ENCODE results near the gene LSM4. TPM values are rescaled to one million over a fixed set of nuclear protein-coding genes. Genes with fewer than 3 reads are reported as not detected.
A peak's percentile ranks its signal among the peaks of the same experiment; 100 is the strongest.

The LSM4 gene
- total and polyA plus RNA-seq, 10 of the 15 experiments (the other 5 are each of a cell fraction or from before 2014, with no cell fraction given) = 12.6 to 652 (median 217) TPM

DNA sequence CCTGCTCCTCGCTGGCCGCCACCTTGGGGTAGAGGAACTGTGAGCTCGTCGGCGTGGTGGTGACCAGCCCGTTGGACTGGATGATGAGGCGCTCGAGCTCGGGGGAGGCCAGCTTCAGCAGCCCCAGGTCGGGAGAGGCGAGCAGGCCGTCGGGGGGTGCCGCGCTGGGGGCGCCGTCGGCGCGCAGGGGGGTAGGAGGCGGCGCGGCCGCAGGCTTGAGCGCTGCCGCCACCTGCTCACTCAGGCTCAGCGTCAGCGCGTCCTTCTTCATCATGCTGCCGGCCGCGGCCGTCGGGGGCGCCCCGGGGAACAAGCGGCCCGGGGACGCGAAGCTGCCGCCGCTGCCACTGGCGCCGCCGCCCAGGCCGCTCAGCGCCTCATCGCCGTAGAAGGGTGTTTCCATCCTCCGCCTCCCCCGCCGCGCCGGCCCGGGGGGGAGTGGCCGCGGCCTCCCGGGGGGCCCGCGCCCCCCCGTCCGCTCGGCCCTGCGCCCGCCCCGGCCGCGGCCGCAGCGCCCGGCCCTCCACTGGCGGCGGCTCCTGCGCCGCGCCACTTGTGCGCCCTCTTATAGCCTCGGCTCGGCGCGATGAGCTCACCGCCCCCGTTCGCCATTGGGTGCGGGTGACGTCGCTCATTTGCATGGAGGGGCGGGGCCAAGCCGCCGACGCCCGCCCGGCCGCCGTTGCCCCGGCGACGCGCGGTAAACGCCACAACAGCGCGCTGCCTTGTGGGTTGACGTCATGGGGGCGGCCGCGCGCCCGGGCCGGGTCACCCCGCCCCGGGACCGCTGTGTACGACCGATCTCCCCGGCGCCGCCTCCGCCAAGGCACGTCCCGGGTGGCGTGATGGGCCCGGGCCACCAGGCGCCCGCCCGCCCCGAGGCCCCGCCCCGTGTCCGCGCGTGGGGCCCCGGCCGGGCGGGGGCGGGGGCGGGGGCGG, 41.5 kb downstream of the LSM4 start, which contains the start of gene JUND (continued):
- TF ChIP-seq, protein P1, sequence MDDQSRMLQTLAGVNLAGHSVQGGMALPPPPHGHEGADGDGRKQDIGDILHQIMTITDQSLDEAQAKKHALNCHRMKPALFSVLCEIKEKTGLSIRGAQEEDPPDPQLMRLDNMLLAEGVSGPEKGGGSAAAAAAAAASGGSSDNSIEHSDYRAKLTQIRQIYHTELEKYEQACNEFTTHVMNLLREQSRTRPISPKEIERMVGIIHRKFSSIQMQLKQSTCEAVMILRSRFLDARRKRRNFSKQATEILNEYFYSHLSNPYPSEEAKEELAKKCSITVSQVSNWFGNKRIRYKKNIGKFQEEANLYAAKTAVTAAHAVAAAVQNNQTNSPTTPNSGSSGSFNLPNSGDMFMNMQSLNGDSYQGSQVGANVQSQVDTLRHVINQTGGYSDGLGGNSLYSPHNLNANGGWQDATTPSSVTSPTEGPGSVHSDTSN (IDR thresholded peaks at IDR 0.05; ENCODE audit: insufficient replicate concordance, low read depth, low read length) = peak; percentile 84
- TF ChIP-seq SUZ12 (IDR thresholded peaks at IDR 0.05; ENCODE audit: unreplicated experiment) (no peak), JUNB (IDR thresholded peaks at IDR 0.05) (no peak), SP1 (IDR thresholded peaks at IDR 0.05; ENCODE audit: low read depth, low read length) (peak; percentile 84), RCOR1 (conservative IDR thresholded peaks at IDR 0.05; ENCODE audit: low read depth, low read length) (no peak; the same call in 1 of the 2 replicates), MXI1 (IDR thresholded peaks at IDR 0.05; ENCODE audit: low read depth, low read length) (peak; percentile 98), NBN (IDR thresholded peaks at IDR 0.05) (no peak), EGR1 (IDR thresholded peaks at IDR 0.05; ENCODE audit: borderline replicate concordance in 1 of 2, low read depth in 2 of 2, low read length in 2 of 2) (peak in 1 of 2 experiments; percentile 95; a peak in 2 of 3 replicates), CREM (IDR thresholded peaks at IDR 0.05; ENCODE audit: low read depth) (no peak)
- TF ChIP-seq, protein P2, sequence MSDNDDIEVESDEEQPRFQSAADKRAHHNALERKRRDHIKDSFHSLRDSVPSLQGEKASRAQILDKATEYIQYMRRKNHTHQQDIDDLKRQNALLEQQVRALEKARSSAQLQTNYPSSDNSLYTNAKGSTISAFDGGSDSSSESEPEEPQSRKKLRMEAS (IDR thresholded peaks at IDR 0.05; ENCODE audit: low read depth, low read length) = no peak; the same call in none of the 2 replicates
- TF ChIP-seq, protein P3, sequence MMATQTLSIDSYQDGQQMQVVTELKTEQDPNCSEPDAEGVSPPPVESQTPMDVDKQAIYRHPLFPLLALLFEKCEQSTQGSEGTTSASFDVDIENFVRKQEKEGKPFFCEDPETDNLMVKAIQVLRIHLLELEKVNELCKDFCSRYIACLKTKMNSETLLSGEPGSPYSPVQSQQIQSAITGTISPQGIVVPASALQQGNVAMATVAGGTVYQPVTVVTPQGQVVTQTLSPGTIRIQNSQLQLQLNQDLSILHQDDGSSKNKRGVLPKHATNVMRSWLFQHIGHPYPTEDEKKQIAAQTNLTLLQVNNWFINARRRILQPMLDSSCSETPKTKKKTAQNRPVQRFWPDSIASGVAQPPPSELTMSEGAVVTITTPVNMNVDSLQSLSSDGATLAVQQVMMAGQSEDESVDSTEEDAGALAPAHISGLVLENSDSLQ (IDR thresholded peaks at IDR 0.05) = peak; percentile 86
- TF ChIP-seq, protein P4, sequence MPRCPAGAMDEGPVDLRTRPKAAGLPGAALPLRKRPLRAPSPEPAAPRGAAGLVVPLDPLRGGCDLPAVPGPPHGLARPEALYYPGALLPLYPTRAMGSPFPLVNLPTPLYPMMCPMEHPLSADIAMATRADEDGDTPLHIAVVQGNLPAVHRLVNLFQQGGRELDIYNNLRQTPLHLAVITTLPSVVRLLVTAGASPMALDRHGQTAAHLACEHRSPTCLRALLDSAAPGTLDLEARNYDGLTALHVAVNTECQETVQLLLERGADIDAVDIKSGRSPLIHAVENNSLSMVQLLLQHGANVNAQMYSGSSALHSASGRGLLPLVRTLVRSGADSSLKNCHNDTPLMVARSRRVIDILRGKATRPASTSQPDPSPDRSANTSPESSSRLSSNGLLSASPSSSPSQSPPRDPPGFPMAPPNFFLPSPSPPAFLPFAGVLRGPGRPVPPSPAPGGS (IDR thresholded peaks at IDR 0.05; ENCODE audit: borderline replicate concordance, insufficient read depth, low read depth, low read length, poor library complexity, severe bottlenecking) = peak; percentile 32
- TF ChIP-seq, protein P5, sequence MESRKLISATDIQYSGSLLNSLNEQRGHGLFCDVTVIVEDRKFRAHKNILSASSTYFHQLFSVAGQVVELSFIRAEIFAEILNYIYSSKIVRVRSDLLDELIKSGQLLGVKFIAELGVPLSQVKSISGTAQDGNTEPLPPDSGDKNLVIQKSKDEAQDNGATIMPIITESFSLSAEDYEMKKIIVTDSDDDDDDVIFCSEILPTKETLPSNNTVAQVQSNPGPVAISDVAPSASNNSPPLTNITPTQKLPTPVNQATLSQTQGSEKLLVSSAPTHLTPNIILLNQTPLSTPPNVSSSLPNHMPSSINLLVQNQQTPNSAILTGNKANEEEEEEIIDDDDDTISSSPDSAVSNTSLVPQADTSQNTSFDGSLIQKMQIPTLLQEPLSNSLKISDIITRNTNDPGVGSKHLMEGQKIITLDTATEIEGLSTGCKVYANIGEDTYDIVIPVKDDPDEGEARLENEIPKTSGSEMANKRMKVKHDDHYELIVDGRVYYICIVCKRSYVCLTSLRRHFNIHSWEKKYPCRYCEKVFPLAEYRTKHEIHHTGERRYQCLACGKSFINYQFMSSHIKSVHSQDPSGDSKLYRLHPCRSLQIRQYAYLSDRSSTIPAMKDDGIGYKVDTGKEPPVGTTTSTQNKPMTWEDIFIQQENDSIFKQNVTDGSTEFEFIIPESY (IDR thresholded peaks at IDR 0.05) = no peak
- TF ChIP-seq, protein P6, sequence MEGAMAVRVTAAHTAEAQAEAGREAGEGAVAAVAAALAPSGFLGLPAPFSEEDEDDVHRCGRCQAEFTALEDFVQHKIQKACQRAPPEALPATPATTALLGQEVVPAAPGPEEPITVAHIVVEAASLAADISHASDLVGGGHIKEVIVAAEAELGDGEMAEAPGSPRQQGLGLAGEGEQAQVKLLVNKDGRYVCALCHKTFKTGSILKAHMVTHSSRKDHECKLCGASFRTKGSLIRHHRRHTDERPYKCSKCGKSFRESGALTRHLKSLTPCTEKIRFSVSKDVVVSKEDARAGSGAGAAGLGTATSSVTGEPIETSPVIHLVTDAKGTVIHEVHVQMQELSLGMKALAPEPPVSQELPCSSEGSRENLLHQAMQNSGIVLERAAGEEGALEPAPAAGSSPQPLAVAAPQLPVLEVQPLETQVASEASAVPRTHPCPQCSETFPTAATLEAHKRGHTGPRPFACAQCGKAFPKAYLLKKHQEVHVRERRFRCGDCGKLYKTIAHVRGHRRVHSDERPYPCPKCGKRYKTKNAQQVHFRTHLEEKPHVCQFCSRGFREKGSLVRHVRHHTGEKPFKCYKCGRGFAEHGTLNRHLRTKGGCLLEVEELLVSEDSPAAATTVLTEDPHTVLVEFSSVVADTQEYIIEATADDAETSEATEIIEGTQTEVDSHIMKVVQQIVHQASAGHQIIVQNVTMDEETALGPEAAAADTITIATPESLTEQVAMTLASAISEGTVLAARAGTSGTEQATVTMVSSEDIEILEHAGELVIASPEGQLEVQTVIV (IDR thresholded peaks at IDR 0.05; ENCODE audit: borderline replicate concordance, partially characterized antibody) = no peak
- TF ChIP-seq, protein P7, sequence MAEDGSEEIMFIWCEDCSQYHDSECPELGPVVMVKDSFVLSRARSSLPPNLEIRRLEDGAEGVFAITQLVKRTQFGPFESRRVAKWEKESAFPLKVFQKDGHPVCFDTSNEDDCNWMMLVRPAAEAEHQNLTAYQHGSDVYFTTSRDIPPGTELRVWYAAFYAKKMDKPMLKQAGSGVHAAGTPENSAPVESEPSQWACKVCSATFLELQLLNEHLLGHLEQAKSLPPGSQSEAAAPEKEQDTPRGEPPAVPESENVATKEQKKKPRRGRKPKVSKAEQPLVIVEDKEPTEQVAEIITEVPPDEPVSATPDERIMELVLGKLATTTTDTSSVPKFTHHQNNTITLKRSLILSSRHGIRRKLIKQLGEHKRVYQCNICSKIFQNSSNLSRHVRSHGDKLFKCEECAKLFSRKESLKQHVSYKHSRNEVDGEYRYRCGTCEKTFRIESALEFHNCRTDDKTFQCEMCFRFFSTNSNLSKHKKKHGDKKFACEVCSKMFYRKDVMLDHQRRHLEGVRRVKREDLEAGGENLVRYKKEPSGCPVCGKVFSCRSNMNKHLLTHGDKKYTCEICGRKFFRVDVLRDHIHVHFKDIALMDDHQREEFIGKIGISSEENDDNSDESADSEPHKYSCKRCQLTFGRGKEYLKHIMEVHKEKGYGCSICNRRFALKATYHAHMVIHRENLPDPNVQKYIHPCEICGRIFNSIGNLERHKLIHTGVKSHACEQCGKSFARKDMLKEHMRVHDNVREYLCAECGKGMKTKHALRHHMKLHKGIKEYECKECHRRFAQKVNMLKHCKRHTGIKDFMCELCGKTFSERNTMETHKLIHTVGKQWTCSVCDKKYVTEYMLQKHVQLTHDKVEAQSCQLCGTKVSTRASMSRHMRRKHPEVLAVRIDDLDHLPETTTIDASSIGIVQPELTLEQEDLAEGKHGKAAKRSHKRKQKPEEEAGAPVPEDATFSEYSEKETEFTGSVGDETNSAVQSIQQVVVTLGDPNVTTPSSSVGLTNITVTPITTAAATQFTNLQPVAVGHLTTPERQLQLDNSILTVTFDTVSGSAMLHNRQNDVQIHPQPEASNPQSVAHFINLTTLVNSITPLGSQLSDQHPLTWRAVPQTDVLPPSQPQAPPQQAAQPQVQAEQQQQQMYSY (CRISPR knock-in tag; IDR thresholded peaks at IDR 0.05) = no peak
